Neural crest cell (in vitro differentiated cells): ENCODE results near the gene C12orf57. TPM values are rescaled to one million over a fixed set of nuclear protein-coding genes. Genes with fewer than 3 reads are reported as not detected.
A peak's percentile ranks its signal among the peaks of the same experiment; 100 is the strongest.

ENCODE experiments used
- DNase-seq: peaks from one replicate; pipeline ENCODE4 v3.0.0; 2021; ENCODE audit warnings: low read depth, mixed read lengths, low spot score
- H3K27ac Mint-ChIP-seq: one replicate; pipeline ENCODE4 v1.8.0; 2021; ENCODE audit warnings: mild to moderate bottlenecking, mixed read lengths; ENCODE audit not compliant: unreplicated experiment
- H3K27me3 Mint-ChIP-seq: 2 replicates; pipeline ENCODE4 v1.8.0; 2021; ENCODE audit warnings: low read depth, mild to moderate bottlenecking, mixed read lengths
- H3K36me3 Mint-ChIP-seq: 2 replicates; pipeline ENCODE4 v1.8.0; 2021; ENCODE audit warnings: low read depth, mild to moderate bottlenecking, mixed read lengths
- H3K4me1 Mint-ChIP-seq: 2 replicates; pipeline ENCODE4 v1.8.0; 2021; ENCODE audit warnings: mixed read lengths
- H3K4me3 Mint-ChIP-seq: one replicate; pipeline ENCODE4 v1.8.0; 2021; ENCODE audit warnings: mild to moderate bottlenecking, mixed read lengths
- H3K9me3 Mint-ChIP-seq: 2 replicates; pipeline ENCODE4 v1.8.0; 2021; ENCODE audit warnings: mixed read lengths
- CTCF ChIP-seq: fragments of 200-600 bp; sonication (generic); conservative IDR thresholded peaks from 2 replicates; pipeline ENCODE4 v1.5.0; 2021; ENCODE audit warnings: antibody characterized with exemption, mild to moderate bottlenecking
- total RNA-seq: library from RNA; stranded (reverse); gene quantifications from 2 replicates; pipeline ENCODE4 v1.2.1, GENCODE V29; 2021

Gene C12orf57
- total RNA-seq, 1 donor from 2014 or later = 298 TPM

GRCh38 chr12:6952121-6952862, 8.5 kb downstream of the C12orf57 start:
- TF ChIP-seq CTCF = no peak
- no peak for DNase-seq
- Mint-ChIP-seq H3K27ac (peak overlapping the region; percentile 71), H3K36me3 (no peaks in the 10 kb centered on the region), H3K9me3 (no peaks in the 10 kb centered on the region), H3K4me3 (no peak overlapping the region), H3K27me3 (no peaks in the 10 kb centered on the region), H3K4me1 (peaks cover 18% of the 10 kb centered on the region)

GRCh38 chr12:6952863-6953441, 9.1 kb downstream of the C12orf57 start:
- Mint-ChIP-seq H3K4me1 (peaks cover 18% of the 10 kb centered on the region), H3K27ac (peak overlapping the region; percentile 71), H3K27me3 (no peaks in the 10 kb centered on the region), H3K4me3 (no peak overlapping the region), H3K36me3 (no peaks in the 10 kb centered on the region), H3K9me3 (no peaks in the 10 kb centered on the region)
- no peak for DNase-seq
- TF ChIP-seq CTCF = no peak

- H3K4me1 Mint-ChIP-seq = peaks cover 18% of the 10 kb centered on the region
- H3K9me3 Mint-ChIP-seq = no peaks in the 10 kb centered on the region
- no peak for TF ChIP-seq CTCF
- H3K4me3 Mint-ChIP-seq = no peak overlapping the region
- DNase-seq = no peak
- H3K36me3 Mint-ChIP-seq = no peaks in the 10 kb centered on the region
- H3K27ac Mint-ChIP-seq = peak overlapping the region; percentile 83
- H3K27me3 Mint-ChIP-seq = no peaks in the 10 kb centered on the region
These were observed 9.9 kb downstream of the C12orf57 start for GRCh38 chr12:6953442-6954315.

- no peak for DNase-seq
- Mint-ChIP-seq H3K9me3 (no peaks in the 10 kb centered on the region), H3K4me1 (peaks cover 11% of the 10 kb centered on the region), H3K27ac (peak overlapping the region; percentile 83), H3K27me3 (no peaks in the 10 kb centered on the region), H3K36me3 (no peaks in the 10 kb centered on the region), H3K4me3 (no peak overlapping the region)
- no peak for TF ChIP-seq CTCF
These were observed 10.7 kb downstream of the C12orf57 start for GRCh38 chr12:6954316-6955107.
